Myometrial cell (primary cell): ENCODE measurements around the gene HS3ST5. TPM values are rescaled to one million over a fixed set of nuclear protein-coding genes. Genes with fewer than 3 reads are reported as not detected.

Experiments
- total RNA-seq: library from RNA; depleted of rRNA; stranded (reverse); fragments of >200 nt; gene quantifications from 2 replicates; pipeline ENCODE4 v1.2.3, GENCODE V29; 2015

Gene HS3ST5
- total RNA-seq = under 0.01 TPM in 1 of 2 replicates, not detected in the other

GRCh38 chr6:114342826-114343781 lies at the start of gene HS3ST5:
Gene HS3ST5, minus strand, starts transcription at chr6:114343023. Its CDS starts 280,178 bp downstream, at chr6:114062845.

